ENCODE results near the gene CUL9.
A peak's percentile ranks its signal among the peaks of the same experiment; 100 is the strongest.

CUL9 gene

GRCh38 chr6:43263314-43264178 is 81.5 kb downstream of the CUL9 start:
- DNase-seq = peak; percentile 73
- in situ Hi-C loops (cut with MboI; ENCODE audit: low pct_unique_long_range_greater_than_20kb, low sequenced_read_pairs) = no loop called here

GRCh38 chr6:43264599-43265145 is 82.7 kb downstream of the CUL9 start:
- no peak for DNase-seq
- in situ Hi-C loops (cut with MboI; ENCODE audit: low pct_unique_long_range_greater_than_20kb, low sequenced_read_pairs) = no loop called here

GRCh38 chr6:43265564-43265963 is 83.6 kb downstream of the CUL9 start:
- in situ Hi-C loops (cut with MboI; ENCODE audit: low pct_unique_long_range_greater_than_20kb, low sequenced_read_pairs) = no loop called here
- DNase-seq = no peak

- in situ Hi-C loops (cut with MboI; ENCODE audit: low pct_unique_long_range_greater_than_20kb, low sequenced_read_pairs) = no loop called here
- no peak for DNase-seq
These were observed 85.8 kb downstream of the CUL9 start for GRCh38 chr6:43267619-43268354.

GRCh38 chr6:43268355-43268700 is 86.3 kb downstream of the CUL9 start:
- no peak for DNase-seq
- in situ Hi-C loops (cut with MboI; ENCODE audit: low pct_unique_long_range_greater_than_20kb, low sequenced_read_pairs) = no loop called here

GRCh38 chr6:43268782-43269272 is 86.8 kb downstream of the CUL9 start:
- in situ Hi-C loops (cut with MboI; ENCODE audit: low pct_unique_long_range_greater_than_20kb, low sequenced_read_pairs) = no loop called here

GRCh38 chr6:43269273-43270007 is 87.4 kb downstream of the CUL9 start:
- in situ Hi-C loops (cut with MboI; ENCODE audit: low pct_unique_long_range_greater_than_20kb, low sequenced_read_pairs) = no loop called here
- peak; percentile 31 for DNase-seq

More at GRCh38 chr6:43268782-43269272, 86.8 kb downstream of the CUL9 start:
- DNase-seq = no peak

GRCh38 chr6:43271103-43271815 is 89.3 kb downstream of the CUL9 start:
- in situ Hi-C loops (cut with MboI; ENCODE audit: low pct_unique_long_range_greater_than_20kb, low sequenced_read_pairs) = no loop called here
- DNase-seq = no peak

- in situ Hi-C loops (cut with MboI; ENCODE audit: low pct_unique_long_range_greater_than_20kb, low sequenced_read_pairs) = no loop called here
These were observed 89.9 kb downstream of the CUL9 start for GRCh38 chr6:43271944-43272343.

GRCh38 chr6:43273707-43274106 is 91.7 kb downstream of the CUL9 start:
- DNase-seq = no peak
- in situ Hi-C loops (cut with MboI; ENCODE audit: low pct_unique_long_range_greater_than_20kb, low sequenced_read_pairs) = no loop called here

More at GRCh38 chr6:43271944-43272343, 89.9 kb downstream of the CUL9 start:
- no peak for DNase-seq
